Suprapubic skin (tissue), 4 donors: Measurements from ENCODE around the gene FEV.

ENCODE experiments used
- EP300 ChIP-seq: sonication (generic); formaldehyde crosslinking; IDR thresholded peaks from one replicate; pipeline ENCODE4 v1.6.1; 2017; ENCODE audit warnings: antibody characterized with exemption
- POLR2A ChIP-seq, 2 donors: fragments of 450-650 bp; IDR thresholded peaks; one replicate each; pipeline ENCODE4 v1.6.1; 2017; ENCODE audit warnings: antibody characterized with exemption in 2 of 2, mild to moderate bottlenecking in 2 of 2, moderate library complexity in 2 of 2
- POLR2AphosphoS5 ChIP-seq, 3 donors: sonication (generic); formaldehyde crosslinking; IDR thresholded peaks; one replicate each; pipeline ENCODE4 v1.6.1; 2017; ENCODE audit warnings: antibody characterized with exemption in 3 of 3
- TF ChIP-seq, protein P1 (sequence below), 2 donors: fragments of 200-600 bp in 1 of 2; fragments of 450-650 bp in 1 of 2; sonication (generic) in 1 of 2; IDR thresholded peaks; one replicate each; pipeline ENCODE4 v1.5.1; 2016 to 2019; ENCODE audit warnings: antibody characterized with exemption in 2 of 2, mild to moderate bottlenecking in 1 of 2, moderate library complexity in 1 of 2

DNA sequence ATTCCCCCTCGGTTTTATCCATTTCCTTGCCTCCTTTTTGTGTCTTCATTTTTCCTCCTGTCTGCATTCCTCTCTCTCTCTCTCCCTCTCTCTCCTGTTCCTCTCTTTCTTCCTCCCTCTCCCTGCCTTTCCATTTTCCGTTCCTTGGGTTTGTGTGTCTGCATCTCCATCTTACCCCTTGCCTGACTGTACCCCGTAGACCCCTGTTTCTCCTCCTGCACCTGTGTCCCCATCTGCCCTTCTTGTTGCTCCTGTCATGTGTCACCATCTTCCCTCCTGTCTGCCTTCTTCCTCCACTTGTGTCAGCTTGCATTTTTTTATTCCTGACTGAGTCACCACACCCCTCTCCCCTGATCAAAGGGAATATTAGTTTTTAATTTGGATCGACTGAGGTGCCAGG, 23.8 kb downstream of the FEV start:
- TF ChIP-seq, protein P1, sequence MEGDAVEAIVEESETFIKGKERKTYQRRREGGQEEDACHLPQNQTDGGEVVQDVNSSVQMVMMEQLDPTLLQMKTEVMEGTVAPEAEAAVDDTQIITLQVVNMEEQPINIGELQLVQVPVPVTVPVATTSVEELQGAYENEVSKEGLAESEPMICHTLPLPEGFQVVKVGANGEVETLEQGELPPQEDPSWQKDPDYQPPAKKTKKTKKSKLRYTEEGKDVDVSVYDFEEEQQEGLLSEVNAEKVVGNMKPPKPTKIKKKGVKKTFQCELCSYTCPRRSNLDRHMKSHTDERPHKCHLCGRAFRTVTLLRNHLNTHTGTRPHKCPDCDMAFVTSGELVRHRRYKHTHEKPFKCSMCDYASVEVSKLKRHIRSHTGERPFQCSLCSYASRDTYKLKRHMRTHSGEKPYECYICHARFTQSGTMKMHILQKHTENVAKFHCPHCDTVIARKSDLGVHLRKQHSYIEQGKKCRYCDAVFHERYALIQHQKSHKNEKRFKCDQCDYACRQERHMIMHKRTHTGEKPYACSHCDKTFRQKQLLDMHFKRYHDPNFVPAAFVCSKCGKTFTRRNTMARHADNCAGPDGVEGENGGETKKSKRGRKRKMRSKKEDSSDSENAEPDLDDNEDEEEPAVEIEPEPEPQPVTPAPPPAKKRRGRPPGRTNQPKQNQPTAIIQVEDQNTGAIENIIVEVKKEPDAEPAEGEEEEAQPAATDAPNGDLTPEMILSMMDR (IDR thresholded peaks at IDR 0.05) = no peak
- TF ChIP-seq EP300 (no peak), POLR2A (IDR thresholded peaks at IDR 0.05) (no peak), POLR2AphosphoS5 (IDR thresholded peaks at IDR 0.05) (no peak)
